Dermis blood vessel endothelial cell (primary cell): ENCODE data around the gene PLD4. TPM values are rescaled to one million over a fixed set of nuclear protein-coding genes. Genes with fewer than 3 reads are reported as not detected.

ENCODE experiments used
- DNase-seq: peaks from one replicate; pipeline ENCODE4 v3.0.0; 2010
- total RNA-seq: library from RNA; depleted of rRNA; stranded (reverse); fragments of >200 nt; gene quantifications from 2 replicates; pipeline ENCODE4 v1.2.3, GENCODE V29; 2014

PLD4 gene
- total RNA-seq, 1 donor from 2014 or later, result under 0.01 TPM

- peak; percentile 89 for DNase-seq
Observed at GRCh38 chr14:104976198-104977007, 51.7 kb downstream of the PLD4 start.

DNA sequence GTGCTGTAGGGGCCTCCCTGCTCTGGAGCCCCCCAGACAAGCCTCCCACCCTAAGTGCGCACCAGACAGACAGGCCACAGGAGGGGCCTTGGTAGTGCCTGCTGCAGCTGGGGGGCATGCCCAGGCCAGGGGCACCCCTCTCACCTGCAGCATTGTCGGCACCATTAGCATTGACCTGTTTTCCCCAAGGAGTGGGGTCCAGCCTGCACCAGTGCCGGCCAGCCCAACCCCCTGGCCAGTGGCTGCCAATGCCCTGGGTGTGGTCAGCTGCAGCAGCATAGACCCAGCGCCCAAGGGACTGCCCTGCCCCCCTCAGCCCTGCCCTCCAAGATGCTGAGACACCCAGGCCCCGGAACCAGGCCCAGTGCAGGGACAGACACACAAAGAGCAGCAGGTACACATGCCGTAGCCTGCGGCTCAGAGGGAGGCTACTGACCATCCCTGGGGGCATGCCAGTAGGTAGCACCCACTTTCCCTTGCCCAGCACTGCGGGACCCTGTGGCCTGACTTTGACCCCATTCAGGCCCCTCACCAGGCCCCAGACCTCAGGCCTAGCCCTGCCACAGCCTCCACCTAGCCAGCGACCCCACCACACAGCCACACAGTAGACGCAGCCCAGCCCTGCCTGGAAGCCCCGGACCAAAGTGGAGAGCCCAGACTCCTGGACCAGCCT is 52.5 kb downstream of the PLD4 start:
- DNase-seq, result no peak

DNA sequence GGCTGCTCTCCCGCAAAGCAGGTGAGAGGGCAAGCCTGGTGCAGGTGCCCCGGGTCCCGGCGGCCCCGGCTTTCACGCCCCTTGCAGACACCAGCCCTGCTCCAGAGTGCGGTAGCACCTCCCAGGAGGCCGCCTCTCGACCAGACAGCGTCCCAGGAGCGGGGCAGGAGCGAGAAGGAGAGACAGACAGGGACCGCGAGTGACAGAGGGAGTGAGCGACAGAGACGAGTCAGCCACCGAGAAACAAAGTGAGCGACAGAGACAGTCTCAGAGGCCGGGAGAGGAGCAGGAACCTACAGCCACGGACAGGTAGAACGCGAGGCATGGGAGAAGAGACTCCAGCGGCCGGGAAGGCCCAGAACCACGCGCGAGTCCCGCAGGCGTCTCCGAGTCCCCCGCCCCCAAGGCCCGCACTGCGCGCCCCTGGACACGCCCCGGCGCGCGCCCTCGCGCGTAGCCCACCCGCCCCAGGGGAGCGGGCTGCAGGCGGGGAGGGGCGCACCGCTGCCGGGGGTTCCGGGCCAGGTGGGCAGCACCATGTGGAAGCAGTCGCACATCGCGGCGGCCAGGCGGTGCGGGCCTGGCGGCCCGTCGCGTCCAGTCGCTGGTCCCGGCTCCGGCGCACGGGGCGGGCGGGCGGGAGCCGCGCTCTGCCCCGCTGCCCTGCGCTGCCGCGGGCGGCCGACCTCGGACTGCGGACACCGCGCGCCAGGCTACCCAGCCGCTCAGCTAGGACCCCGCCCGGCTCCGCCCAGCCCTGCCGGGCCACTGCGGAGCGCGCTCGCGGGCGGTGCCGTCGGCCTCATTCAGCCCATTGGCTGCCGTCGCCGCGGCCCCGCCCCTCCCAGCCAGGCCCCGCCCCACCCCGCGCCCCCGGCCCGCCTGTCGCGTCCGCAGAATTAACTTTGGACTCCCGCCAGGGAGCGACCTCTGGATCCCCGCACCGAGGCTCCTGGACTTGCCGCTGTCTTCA is 53.3 kb downstream of the PLD4 start, which contains the start of gene AHNAK2:
AHNAK2 (minus strand) TSS at position 694 of the 973 bp plus-strand sequence; CDS start at position 557, 137 bp downstream.
- DNase-seq, result peak; percentile 74

DNA sequence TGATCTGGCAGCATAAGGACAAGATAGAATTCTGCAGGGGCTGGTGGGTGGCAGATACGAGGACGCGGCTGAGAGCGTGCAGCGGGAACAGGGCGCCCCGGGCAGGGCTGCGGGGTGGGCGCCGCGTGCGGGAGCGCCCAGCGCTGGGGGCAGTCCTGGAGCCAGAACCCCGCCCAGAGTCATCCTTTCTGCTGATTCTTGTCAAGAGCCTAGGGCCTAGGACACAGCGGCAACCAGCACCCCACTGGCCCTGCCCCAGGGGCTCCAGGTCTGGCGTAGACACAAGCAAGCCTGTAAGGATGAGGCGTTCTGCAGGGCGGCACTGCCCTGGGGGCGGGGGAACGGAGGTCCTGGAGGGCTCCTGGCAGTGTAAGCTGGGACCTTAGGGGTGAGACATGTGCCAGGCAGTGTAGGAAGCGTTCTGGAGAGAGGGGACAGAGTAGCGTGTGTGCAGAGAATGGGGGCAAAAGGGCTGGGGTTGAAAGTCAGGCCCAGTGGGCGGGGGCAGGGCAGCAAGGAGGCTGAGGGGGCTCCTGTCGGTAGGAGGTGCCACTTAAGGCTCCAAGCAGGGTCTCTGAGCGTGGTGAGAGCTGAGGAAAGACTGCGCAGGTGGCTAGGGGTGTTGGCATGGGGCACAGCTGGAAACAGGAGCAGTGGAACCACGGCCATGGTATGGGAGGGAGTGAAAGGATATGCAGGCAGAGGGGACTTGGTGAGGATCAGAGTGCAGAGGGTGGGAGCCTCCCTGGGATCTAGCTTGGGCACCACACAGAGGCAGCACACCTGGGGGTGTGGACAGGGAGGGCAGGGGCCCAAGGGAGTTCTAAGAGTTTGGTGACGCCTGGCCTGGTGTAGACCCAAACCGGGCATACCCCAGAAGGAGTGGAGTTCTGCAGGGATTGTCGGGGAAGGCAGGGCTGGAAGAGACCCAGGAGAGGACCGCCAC is 54.3 kb downstream of the PLD4 start:
- DNase-seq, result no peak

GRCh38 chr14:104979758-104980610 is 55.3 kb downstream of the PLD4 start:
- DNase-seq, result peak; percentile 71

DNA sequence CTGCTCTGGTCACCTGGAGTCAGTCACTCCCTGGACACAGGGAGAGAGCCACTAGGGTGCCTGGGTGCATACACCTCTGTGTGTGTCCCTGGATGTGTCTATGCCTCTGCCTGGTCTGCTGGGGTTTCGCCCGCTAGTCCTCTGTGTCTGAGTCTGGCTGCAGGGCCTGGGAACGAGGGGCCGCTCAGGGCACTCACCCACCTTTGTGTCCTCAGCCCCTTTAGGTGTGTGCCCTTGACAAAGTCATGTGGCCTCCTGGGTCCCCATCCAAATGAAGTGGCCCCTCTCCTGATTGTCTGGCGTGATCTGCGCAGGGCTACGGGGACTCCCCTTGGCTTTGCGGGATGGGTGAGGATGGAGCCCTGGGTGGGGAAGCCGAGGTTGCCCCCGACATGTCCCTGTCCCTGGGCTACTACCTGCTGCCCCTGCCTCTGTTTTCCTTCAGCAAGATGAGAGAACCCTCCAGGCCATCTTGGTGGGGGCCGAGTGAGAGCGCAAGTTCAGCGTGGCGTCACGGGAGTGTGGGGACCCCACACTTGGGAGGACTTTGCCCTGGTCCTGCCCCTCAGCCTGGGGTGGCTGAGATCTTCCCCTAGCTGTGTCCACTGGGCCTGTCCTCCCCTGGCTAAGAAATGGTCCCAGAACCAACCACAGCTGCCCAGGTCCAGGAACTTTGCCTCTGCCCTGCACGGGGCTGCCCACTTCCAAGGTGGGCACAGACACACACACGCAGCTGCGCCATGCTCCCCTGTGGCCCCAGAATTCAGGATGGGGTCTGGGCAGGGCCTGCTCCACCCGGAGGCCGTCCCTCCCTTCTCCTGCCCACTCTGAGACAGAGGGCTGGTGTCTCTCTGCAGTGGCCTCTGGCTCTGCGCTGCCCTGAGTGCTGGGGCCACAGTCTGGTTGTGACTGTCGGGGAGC is 56.2 kb downstream of the PLD4 start:
- DNase-seq, result no peak

DNA sequence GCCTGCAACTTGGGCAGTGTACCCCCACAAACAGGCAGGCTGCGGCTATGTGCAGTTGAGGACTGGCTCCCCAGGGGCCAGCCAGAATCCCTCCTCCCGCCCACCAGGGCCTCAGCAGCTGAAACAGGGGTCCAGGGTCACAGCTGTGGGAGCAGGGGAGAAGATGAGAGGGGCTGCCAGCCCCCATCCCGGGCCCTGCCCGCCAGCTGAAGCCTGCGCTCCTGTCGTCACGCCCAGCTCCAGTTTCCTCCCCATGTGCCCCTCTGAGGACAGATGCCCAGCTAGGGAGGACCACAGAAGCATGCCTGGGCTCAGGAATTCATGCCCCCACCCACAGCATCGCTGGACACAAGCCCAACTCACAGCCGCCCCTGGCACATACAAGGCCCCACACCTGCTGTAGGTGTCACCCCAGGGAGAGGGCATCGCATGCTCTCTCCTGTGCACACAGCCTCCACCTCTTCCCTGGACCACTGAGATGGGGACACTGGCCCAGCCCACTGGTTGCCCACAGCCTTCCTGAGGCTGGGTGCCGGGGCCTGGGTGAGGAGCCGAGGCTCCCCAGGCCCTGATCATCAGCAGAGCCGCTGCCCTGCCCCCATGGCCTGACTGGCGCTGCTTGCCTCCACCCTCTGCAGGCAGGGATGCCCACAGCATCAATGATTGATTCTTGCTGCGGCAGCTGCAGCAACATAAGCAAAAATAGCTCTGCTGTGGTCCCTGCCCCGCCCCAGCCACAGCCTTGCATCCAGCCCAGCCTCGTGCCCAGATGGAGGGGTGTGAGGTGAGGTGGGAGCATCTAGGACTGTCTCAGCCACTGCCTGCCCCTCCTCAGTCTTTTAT is 57.2 kb downstream of the PLD4 start:
- DNase-seq, result no peak

DNA sequence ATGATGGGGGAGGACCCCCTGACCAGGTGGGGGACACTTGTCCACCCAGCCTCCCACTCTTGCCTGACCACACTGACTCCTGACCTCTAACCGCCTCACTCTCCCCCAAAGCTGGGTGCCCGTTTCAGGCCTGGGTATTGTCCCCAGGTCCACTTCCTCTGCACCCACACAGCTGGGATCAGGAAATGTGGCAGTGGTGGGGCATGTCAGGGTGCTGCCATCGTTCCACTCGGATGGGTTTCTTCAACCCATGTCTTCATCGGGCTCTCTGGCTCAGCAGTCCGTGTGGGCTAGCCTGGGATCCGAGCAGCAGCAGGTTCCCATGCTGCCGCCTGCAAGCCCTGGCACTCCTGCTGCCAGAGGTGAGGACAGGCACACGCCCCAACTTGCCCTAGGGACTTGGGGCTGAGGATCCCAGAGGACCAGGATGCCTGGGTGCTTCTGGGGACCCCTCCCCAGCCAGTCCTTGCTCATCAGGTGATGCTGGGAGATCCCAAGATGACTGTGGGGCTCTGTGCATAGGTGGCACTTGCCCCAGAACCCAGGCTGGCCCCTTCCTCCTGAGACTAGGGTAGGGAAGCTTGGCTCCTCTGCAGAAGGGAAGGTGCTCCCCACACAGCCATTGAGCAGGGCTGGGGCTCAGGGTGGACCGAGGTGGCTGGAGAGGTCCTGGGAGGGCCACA is 58.0 kb downstream of the PLD4 start:
- no peak for DNase-seq

Other genes starting within 250 kb of the PLD4 start
- gene INF2, start 235.3 kb upstream of the PLD4 start, total RNA-seq, result 53.6 and 126 TPM in 2 replicates
- 0.98 and 2.2 TPM in 2 replicates for gene ADSS1, start 200.7 kb upstream of the PLD4 start, total RNA-seq
- gene SIVA1, start 171.7 kb upstream of the PLD4 start, total RNA-seq, result 115 and 214 TPM in 2 replicates
- 163 and 236 TPM in 2 replicates for gene AKT1, start 129.1 kb upstream of the PLD4 start, total RNA-seq
- 5.1 and 7.0 TPM in 2 replicates for gene ZBTB42, start 123.8 kb upstream of the PLD4 start, total RNA-seq
- 9.0 and 12.3 TPM in 2 replicates for gene CEP170B, start 59.6 kb upstream of the PLD4 start, total RNA-seq
- 24.5 and 40.5 TPM in 2 replicates for gene AHNAK2, start 53.5 kb downstream of the PLD4 start, total RNA-seq
- 3.7 and 4.6 TPM in 2 replicates for gene CLBA1, start 60.9 kb downstream of the PLD4 start, total RNA-seq
- gene CDCA4, start 96.2 kb downstream of the PLD4 start, total RNA-seq, result 29.8 and 41.1 TPM in 2 replicates
- gene GPR132, start 140.6 kb downstream of the PLD4 start, total RNA-seq, result 0.09 and 0.85 TPM in 2 replicates
- 72.5 and 76.1 TPM in 2 replicates for gene JAG2, start 243.9 kb downstream of the PLD4 start, total RNA-seq